ENCODE data around the gene VEPH1. TPM values are rescaled to one million over a fixed set of nuclear protein-coding genes. Genes with fewer than 3 reads are reported as not detected.

The VEPH1 gene
- total RNA-seq, 1 experiment from 2014 or later, result 7.7 TPM

GRCh38 chr3:157363393-157363792 is 139.8 kb downstream of the VEPH1 start:
- Histone ChIP-seq H3K9ac (ENCODE audit: extremely low read depth, insufficient read length, low read length) (no peak overlapping the region), H3K23ac (ENCODE audit: insufficient read length, low read depth, low read length) (no peak overlapping the region)

More at GRCh38 chr3:157363393-157363792, 139.8 kb downstream of the VEPH1 start:
- no peaks in the 10 kb centered on the region for H3K79me2 ChIP-seq (ENCODE audit: insufficient read depth, low read length)
- Mint-ChIP-seq H3K4me3 (no peak overlapping the region), H3K4me1 (no peaks in the 10 kb centered on the region), H3K9me3 (no peaks in the 10 kb centered on the region), H3K36me3 (ENCODE audit: insufficient read depth in 1 of 3, low read depth in 3 of 3) (no peaks in the 10 kb centered on the region), H3K27ac (no peak overlapping the region), H3K27me3 (ENCODE audit: low read depth) (no peaks in the 10 kb centered on the region)
- H3K23me2 ChIP-seq (ENCODE audit: insufficient read length, low read depth, low read length, poor library complexity, severe bottlenecking), result no peaks in the 10 kb centered on the region
- H3K56ac ChIP-seq (ENCODE audit: insufficient read length, low read depth, low read length), result no peak overlapping the region
- H4K91ac ChIP-seq (ENCODE audit: insufficient read length, low read depth, low read length), result no peak overlapping the region
- H2AFZ ChIP-seq (ENCODE audit: low read length), result no peak overlapping the region
- no peak overlapping the region for H3K14ac ChIP-seq (ENCODE audit: insufficient read depth, low read length)
- no peak overlapping the region for H3K4ac ChIP-seq (ENCODE audit: low read depth, low read length)
- no peak overlapping the region for H3T11ph ChIP-seq (ENCODE audit: low read length)
- H3K18ac ChIP-seq (ENCODE audit: insufficient read length, low read depth, low read length), result no peak overlapping the region
- no peak overlapping the region for H2BK120ac ChIP-seq (ENCODE audit: low read depth, low read length, poor library complexity, severe bottlenecking)
- H4K5ac ChIP-seq (ENCODE audit: insufficient read length, low read depth, low read length), result no peak overlapping the region
- no peak for DNase-seq
- no peak overlapping the region for H3K27ac ChIP-seq (ENCODE audit: insufficient read length, low read depth, low read length)
- WGBS (ENCODE audit: extremely low coverage, insufficient read length, low lambda C conversion rate), result no CpG with 5 or more reads among the region's 3 CpGs
- H3K4me1 ChIP-seq (ENCODE audit: insufficient read depth, low read length), result no peaks in the 10 kb centered on the region
- no peaks in the 10 kb centered on the region for H3K79me1 ChIP-seq (ENCODE audit: insufficient read depth, low read depth, low read length, poor library complexity, severe bottlenecking)
- H2AK5ac ChIP-seq (ENCODE audit: insufficient read length, low read length), result no peak overlapping the region
- no peak overlapping the region for H4K8ac ChIP-seq (replicated peaks; ENCODE audit: insufficient read length, low read depth, low read length)
- H2BK20ac ChIP-seq (ENCODE audit: low read depth, low read length, poor library complexity, severe bottlenecking), result no peak overlapping the region
- no peaks in the 10 kb centered on the region for H3K27me3 ChIP-seq (ENCODE audit: insufficient read depth, low read length)
- TF ChIP-seq CTCF (conservative IDR thresholded peaks at IDR 0.05), result no peak
- no peak overlapping the region for H2BK5ac ChIP-seq (ENCODE audit: insufficient read length, low read length)
- H3K9me3 ChIP-seq (ENCODE audit: control insufficient read depth, low read depth, low read length), result no peaks in the 10 kb centered on the region
- H4K20me1 ChIP-seq (ENCODE audit: control insufficient read depth, insufficient read depth, insufficient read length), result no peaks in the 10 kb centered on the region
- no peak overlapping the region for H3K4me2 ChIP-seq (ENCODE audit: insufficient read depth, insufficient read length, low read length)
- no peak overlapping the region for H2BK15ac ChIP-seq (ENCODE audit: low read depth, low read length)
- no peak overlapping the region for H2BK12ac ChIP-seq (ENCODE audit: insufficient read length, low read depth, low read length)
